ENCODE data around the gene APOL3.
"Not testable (repeated sequence)": the region's sequence is repeated elsewhere in the genome, so short reads cannot be mapped to it uniquely, and the experiment has no call there.

The APOL3 gene, protein sequence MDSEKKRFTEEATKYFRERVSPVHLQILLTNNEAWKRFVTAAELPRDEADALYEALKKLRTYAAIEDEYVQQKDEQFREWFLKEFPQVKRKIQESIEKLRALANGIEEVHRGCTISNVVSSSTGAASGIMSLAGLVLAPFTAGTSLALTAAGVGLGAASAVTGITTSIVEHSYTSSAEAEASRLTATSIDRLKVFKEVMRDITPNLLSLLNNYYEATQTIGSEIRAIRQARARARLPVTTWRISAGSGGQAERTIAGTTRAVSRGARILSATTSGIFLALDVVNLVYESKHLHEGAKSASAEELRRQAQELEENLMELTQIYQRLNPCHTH

GRCh38 chr22:36160499-36160942 is at the start of gene APOL3:
Gene APOL3, minus strand, starts transcription at chr22:36160755. Its CDS starts 11,700 bp downstream, at chr22:36149055.
- intact Hi-C loops (cut with DNase I): no loop called here
- DNase-seq: no peak

DNA sequence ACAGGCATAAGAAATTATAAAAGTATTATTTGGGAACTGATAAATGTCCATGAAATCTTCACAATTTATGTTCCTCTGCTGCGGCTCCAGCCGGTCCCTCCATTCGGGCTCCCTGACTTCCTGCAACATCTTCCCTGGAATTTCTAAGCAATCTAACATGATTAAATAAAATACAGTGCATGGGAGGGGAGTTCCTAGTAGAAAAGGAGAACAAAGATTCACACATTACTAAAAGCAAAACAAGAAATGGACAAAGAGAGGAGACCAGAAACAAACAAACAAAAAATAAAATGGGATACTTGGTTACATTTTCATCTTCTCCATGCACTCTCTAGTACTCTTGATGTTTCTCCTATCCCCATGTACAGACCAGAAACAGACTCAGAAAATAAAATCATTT is 49.7 kb upstream of the APOL3 start:
- DNase-seq: no peak
- intact Hi-C loops (cut with DNase I): no loop called here

DNA sequence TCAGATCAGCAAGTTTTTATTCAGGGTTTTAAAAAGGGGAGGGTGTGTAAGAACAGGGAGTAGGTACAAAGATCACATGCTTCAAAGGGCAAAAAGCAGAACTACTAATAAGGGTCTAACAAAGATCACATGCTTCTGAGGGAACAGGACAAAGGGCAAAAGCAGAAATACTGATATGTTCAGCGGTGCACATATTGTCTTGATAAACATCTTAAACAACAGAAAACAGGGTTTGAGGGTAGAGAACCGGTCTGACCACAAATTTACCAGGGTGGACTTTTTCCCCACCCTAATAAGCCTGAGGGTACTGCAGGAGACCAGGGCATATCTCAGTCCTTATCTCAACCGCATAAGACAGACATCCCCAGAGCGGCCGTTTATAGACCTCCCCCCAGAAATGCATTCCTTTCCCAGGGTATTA is 48.9 kb upstream of the APOL3 start:
- DNase-seq; intact Hi-C loops (cut with DNase I): not testable (repeated sequence)

GRCh38 chr22:36208914-36209313 is 48.4 kb upstream of the APOL3 start:
- intact Hi-C loops (cut with DNase I): no loop called here
- no peak for DNase-seq

DNA sequence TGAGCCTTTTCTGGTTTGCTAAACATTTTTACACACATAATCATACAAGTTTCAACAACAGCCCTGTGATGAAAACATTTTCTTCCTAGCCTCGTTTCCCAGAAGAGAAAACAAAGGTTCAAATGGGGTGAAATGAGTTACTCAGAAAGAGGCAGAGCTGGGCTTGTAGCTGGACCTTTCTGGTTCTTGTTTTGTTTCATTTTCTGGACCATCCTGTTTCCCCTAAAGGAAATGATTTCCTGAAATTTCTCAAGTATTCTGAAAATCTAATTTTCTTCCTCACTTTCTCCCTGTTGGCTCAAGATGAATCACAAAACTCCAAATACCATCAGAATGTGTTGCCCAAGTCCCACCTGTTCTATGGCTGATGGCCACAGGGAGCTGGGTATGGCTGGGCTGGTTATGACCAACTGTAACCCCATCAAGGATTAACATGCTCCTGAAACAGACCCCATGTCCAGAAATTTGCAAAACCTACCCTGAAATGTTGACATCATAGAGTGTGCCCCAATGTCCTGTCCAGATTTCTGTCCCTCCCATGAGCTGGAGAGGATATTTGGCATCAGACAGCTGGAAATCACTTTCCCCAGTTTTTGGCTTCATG is 47.7 kb upstream of the APOL3 start:
- intact Hi-C loops (cut with DNase I): no loop called here
- DNase-seq: no peak

DNA sequence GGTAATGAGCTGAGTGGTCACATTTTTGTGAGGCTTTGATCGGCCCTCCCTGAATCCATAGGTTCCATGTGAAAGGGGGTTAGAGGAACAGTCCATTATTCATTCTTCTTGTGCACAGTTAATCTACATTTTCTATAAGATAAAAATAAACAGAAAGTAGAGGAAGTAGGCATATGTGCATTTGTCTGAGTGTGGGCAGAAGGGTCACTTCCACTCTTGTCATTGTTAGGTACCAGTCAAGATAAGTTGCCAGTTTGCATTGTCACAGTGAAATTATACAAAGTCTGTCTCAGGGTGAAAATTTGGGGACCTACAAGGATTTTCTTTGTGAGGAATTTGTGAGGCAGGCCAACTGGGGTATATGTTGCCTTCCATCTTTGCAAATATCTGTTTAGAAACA is 45.7 kb upstream of the APOL3 start:
- intact Hi-C loops (cut with DNase I): no loop called here
- DNase-seq: no peak

DNA sequence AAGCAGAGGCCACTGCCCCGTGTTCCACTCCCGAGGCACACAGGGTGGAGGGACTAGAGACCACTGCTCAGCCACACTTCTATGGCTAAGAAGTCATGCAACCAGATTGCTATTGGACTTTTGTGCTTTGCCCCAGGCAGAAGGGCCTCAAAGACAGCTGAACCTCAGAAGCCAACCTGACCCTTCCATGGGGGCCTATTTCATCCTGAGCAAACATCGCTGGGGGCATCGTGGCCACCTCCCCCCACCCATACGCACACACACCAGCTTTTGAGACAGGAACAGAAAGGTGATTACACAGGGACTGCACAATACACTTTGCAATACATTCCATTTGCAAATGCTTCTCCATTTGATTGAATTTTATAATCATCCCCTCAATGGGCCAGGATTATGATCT is 45.0 kb upstream of the APOL3 start:
- DNase-seq; intact Hi-C loops (cut with DNase I): not testable (repeated sequence)

- intact Hi-C loops (cut with DNase I): no loop called here
Observed at GRCh38 chr22:36204632-36205015, 44.1 kb upstream of the APOL3 start.

GRCh38 chr22:36204001-36204631 is 43.6 kb upstream of the APOL3 start:
- intact Hi-C loops (cut with DNase I): no loop called here
- DNase-seq: peak in 1 of 10 donors; percentile 50

More at GRCh38 chr22:36204632-36205015, 44.1 kb upstream of the APOL3 start:
- no peak for DNase-seq

DNA sequence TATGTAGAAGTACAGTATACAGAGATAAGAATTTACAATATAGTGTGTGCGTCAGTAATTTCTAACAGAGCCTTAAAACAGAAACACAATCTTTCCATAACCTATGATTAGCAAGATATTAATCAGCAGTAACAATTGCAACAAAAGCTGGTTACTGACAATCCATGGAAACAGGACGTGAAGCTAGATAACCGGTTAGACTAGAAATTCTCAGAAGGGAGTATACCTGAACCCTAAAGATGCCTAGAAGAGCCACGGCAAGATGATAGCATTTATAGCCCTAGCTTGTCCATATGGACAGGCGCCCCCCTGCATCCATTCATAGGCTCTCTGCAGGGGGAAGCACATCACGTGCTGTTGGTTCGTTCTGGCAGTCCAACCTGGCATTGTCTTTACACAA is 42.9 kb upstream of the APOL3 start:
- intact Hi-C loops (cut with DNase I); DNase-seq: not testable (repeated sequence)

- DNase-seq; intact Hi-C loops (cut with DNase I): not testable (repeated sequence)
Observed at GRCh38 chr22:36202906-36203305, 42.4 kb upstream of the APOL3 start.

DNA sequence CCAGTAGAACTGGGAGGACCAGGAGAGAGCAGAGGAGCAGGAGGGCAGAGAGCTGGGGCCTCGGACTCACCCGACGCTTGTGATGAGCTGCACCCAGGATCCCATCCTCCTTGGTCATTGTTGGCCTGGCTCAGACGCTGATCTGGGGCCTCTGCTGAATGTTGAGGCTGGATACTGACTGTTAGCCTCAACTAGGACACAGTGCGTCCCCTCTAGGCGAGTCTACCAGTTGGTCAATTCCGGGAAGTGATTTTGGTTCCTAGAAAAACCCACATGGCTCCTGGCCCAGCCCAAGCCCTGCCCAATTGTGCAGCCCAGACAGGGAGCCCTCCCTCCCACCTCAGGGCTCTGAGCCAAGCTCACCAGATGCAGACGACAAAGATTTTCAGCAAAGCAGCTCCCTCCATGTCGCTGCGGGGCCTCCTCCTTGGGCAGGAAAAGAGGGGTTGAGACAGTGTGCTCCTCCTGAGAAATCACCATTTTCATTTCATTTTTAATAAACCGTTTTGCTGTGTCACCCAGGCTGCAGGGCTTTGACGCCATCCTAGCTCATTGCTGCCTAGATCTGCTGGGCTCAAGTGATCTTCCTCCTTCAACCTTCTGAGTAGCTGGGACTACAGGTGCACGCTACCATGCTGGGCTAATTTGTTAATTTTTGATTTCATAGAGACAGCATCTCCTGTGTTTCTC is 41.2 kb upstream of the APOL3 start, which contains the start of gene APOL4:
APOL4 (minus strand) TSS at position 180 of the 690 bp plus-strand sequence; CDS start at position 105, 75 bp downstream.
- intact Hi-C loops (cut with DNase I): no loop called here
- DNase-seq: peak in 3 of 10 donors; percentile 36 to 88 (median 43)

DNA sequence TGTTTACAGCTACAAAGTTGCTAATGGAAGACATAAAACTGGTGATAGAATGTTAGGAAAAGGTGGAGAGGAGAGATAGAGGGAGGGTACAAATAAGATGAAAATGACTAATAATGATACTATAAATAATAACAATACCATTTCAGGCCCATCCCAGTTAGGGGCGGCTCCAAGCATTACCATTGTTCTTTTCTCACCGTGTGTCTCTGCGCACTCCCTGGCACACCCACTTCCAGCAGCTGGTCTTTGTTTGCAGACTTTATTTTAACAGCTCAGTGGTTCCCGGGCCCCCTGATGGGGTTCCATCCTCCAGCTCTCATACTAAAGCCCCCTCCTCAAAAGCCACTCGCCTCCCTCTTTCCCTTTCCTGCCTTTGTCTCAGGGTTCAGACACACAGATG is 40.5 kb upstream of the APOL3 start:
- intact Hi-C loops (cut with DNase I); DNase-seq: not testable (repeated sequence)

GRCh38 chr22:36199001-36199551 is 38.5 kb upstream of the APOL3 start:
- intact Hi-C loops (cut with DNase I): no loop called here
- DNase-seq: no peak

DNA sequence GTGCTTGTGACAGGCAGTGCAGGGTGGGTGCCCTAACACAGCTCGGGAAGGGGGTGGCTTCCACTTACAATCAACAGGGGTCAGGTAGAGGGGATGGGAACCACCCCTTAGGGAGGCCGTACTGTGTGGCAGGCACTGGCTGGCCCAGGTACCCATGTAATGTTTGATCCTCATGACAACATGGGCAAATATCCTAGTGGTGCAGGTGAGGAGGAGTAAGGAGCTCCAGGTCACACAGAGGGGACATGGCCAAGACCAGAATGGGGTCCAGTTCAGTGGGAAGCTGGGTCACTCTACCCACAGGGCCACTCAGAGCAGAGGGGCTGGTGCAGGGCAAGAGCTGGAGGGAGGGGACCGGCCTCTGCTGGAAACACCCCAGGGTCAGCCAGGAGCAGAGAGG is 38.0 kb upstream of the APOL3 start:
- no peak for DNase-seq
- intact Hi-C loops (cut with DNase I): no loop called here

GRCh38 chr22:36197514-36198146 is 37.1 kb upstream of the APOL3 start:
- intact Hi-C loops (cut with DNase I): loop anchor here (2.0 kb wide), 1 partner anchor 79 kb away; no protein-coding TSS in a partner anchor
- DNase-seq: no peak

DNA sequence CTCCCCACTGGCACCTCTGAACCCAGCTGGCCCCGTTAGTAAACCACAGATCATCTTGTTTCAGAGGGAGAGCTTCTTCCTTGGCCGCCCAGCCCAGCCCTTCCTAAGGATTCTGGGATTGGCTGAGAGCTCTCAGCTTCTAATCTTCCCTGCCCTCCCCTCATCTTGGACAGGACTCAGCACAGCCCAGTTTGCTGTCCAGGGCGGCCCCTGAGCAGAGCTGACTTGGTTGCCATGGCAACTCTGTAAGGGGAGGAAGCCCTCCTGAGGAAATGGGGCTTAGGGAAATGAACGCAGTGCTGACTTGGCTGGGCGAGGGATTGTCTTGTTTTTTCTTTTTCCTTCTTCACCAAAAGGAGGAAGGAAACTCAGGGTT is 36.5 kb upstream of the APOL3 start:
- intact Hi-C loops (cut with DNase I): loop anchor here (2.0 kb wide), 1 partner anchor 80 kb away; no protein-coding TSS in a partner anchor
- DNase-seq: peak in 2 of 10 donors; percentile 15 to 25

- no peak for DNase-seq
- intact Hi-C loops (cut with DNase I): loop anchor here (2.0 kb wide), 1 partner anchor 80 kb away; no protein-coding TSS in a partner anchor
Observed at GRCh38 chr22:36196254-36197064, 35.9 kb upstream of the APOL3 start.

DNA sequence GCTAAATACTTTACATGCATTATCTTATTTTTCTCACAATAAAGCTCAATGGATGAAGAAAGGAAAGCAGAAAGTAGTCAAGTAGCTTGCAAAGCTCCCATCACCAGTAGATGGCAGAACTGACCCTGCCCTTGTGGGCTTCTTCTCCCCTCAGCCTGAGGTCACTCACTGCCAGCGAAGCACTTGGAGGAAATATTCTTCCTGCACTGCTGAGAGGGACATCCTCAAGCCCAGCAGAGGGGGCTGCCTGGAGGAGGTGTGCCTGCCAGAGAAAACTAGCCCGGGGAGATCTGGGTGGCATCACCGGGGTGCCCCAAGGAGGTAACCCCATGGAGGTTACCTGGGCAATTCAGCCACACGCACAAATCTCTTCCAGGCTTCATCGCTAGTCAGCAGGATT is 34.4 kb upstream of the APOL3 start:
- intact Hi-C loops (cut with DNase I): loop anchor here (5.0 kb wide), 1 partner anchor 42 kb away; the partner anchor contains the start of gene APOL2
- peak in 6 of 10 donors; percentile 42 to 92 (median 49) for DNase-seq
